ENCODE measurements around the gene SPDYE1.

Gene SPDYE1

DNA sequence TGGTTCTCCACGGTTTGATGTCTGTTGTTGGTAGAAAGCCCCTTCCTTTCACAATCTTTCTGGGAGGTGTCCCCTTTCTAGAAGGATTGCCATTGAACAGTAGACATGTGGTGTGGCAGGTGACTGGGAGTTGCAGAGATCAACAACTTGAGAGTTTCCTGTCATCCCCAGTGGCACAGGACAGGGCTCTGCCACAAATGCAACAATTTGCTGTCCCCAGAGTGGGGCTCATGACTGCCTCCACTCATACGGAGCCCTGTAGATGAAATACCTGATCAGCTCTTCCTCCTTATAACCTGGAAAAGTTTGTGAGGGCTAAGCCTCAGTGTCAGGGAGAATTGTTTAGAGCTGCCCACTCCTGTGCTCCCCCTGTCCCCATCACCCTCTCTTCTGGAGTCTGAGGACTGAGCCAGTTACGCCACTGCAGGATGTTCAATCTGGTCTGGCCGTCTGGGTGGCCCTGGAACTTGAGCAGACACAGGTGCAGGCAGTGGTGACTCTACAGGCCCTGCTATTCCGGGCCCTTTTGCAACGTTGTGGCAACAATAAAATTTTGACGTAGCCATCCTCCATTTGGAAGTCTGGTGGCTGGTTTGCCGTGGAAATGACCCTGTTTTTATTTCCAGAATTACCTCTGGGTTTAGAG is 53.3 kb downstream of the SPDYE1 start:
- ATAC-seq (ENCODE audit: insufficient read depth, low read depth) (no peak), DNase-seq (no peak)
- Histone ChIP-seq H3K27me3 (ENCODE audit: insufficient read depth, low read length, poor library complexity) (no peaks in the 10 kb centered on the region), H3K36me3 (ENCODE audit: insufficient read depth, low read length) (peaks cover 77% of the 10 kb centered on the region), H3K4me2 (ENCODE audit: insufficient read depth, low read length) (no peak overlapping the region), H2AFZ (ENCODE audit: low read depth, low read length) (no peak overlapping the region), H3K9me3 (ENCODE audit: insufficient read depth, low read length, severe bottlenecking) (no peaks in the 10 kb centered on the region), H3K27ac (ENCODE audit: low read length) (0 out of 2 replicates have a peak overlapping the region, but pooled peaks have one; percentile 26), H3K4me3 (ENCODE audit: low read depth in 1 of 2, low read length in 2 of 2) (no peak overlapping the region), H3K9ac (ENCODE audit: low read depth, low read length) (no peak overlapping the region), H4K20me1 (ENCODE audit: insufficient read depth, low read length) (peaks cover 68% of the 10 kb centered on the region), H3K79me2 (ENCODE audit: insufficient read depth, low read length) (peaks cover 78% of the 10 kb centered on the region), H3K4me1 (ENCODE audit: insufficient read depth, low read length) (peaks cover 17% of the 10 kb centered on the region)
- TF ChIP-seq EZH2 (IDR thresholded peaks at IDR 0.05; ENCODE audit: borderline replicate concordance, low read depth, low read length, severe bottlenecking): no peak
- TF ChIP-seq, protein P1, sequence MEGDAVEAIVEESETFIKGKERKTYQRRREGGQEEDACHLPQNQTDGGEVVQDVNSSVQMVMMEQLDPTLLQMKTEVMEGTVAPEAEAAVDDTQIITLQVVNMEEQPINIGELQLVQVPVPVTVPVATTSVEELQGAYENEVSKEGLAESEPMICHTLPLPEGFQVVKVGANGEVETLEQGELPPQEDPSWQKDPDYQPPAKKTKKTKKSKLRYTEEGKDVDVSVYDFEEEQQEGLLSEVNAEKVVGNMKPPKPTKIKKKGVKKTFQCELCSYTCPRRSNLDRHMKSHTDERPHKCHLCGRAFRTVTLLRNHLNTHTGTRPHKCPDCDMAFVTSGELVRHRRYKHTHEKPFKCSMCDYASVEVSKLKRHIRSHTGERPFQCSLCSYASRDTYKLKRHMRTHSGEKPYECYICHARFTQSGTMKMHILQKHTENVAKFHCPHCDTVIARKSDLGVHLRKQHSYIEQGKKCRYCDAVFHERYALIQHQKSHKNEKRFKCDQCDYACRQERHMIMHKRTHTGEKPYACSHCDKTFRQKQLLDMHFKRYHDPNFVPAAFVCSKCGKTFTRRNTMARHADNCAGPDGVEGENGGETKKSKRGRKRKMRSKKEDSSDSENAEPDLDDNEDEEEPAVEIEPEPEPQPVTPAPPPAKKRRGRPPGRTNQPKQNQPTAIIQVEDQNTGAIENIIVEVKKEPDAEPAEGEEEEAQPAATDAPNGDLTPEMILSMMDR (IDR thresholded peaks at IDR 0.05; ENCODE audit: borderline replicate concordance, extremely low read depth, low read length, poor library complexity, severe bottlenecking): no peak

DNA sequence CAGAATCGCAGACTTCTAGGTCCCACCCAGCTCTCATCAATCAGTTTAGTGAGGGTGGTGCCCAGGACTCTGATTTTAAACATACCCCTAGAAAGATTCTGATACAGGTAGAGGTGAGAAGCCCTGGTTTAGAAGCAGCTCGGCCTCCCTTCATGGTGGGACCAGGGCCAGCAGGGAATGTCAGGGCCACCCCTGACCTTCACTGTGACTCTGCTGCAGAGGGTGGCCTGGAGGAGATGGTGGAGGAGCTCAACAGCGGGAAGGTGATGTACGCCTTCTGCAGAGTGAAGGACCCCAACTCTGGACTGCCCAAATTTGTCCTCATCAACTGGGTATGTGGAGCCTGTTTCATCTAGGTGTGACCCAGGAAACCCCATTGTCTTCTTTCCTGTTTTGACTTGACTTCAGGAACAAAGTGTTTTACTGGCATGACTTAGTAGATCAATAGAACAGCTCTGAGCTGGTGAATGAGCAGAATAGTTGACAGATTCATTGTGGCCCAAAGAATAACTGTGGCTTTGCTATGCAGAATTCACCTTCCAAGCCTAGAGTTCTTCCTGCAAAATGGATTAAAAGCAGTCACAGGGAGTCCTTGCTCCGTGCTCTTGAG is 54.0 kb downstream of the SPDYE1 start:
- Histone ChIP-seq H3K9ac (ENCODE audit: low read depth, low read length) (no peak overlapping the region), H3K4me2 (ENCODE audit: insufficient read depth, low read length) (no peak overlapping the region), H3K27ac (ENCODE audit: low read length) (no peak overlapping the region), H3K4me1 (ENCODE audit: insufficient read depth, low read length) (peaks cover 10% of the 10 kb centered on the region), H3K79me2 (ENCODE audit: insufficient read depth, low read length) (peaks cover 77% of the 10 kb centered on the region), H3K36me3 (ENCODE audit: insufficient read depth, low read length) (peaks cover 77% of the 10 kb centered on the region), H3K27me3 (ENCODE audit: insufficient read depth, low read length, poor library complexity) (no peaks in the 10 kb centered on the region), H2AFZ (ENCODE audit: low read depth, low read length) (no peak overlapping the region), H3K9me3 (ENCODE audit: insufficient read depth, low read length, severe bottlenecking) (no peaks in the 10 kb centered on the region), H4K20me1 (ENCODE audit: insufficient read depth, low read length) (peaks cover 68% of the 10 kb centered on the region), H3K4me3 (ENCODE audit: low read depth in 1 of 2, low read length in 2 of 2) (no peak overlapping the region)
- TF ChIP-seq EZH2 (IDR thresholded peaks at IDR 0.05; ENCODE audit: borderline replicate concordance, low read depth, low read length, severe bottlenecking): no peak
- TF ChIP-seq, protein P1 (IDR thresholded peaks at IDR 0.05; ENCODE audit: borderline replicate concordance, extremely low read depth, low read length, poor library complexity, severe bottlenecking): no peak
- no peak for ATAC-seq (ENCODE audit: insufficient read depth, low read depth)
- DNase-seq: no peak

DNA sequence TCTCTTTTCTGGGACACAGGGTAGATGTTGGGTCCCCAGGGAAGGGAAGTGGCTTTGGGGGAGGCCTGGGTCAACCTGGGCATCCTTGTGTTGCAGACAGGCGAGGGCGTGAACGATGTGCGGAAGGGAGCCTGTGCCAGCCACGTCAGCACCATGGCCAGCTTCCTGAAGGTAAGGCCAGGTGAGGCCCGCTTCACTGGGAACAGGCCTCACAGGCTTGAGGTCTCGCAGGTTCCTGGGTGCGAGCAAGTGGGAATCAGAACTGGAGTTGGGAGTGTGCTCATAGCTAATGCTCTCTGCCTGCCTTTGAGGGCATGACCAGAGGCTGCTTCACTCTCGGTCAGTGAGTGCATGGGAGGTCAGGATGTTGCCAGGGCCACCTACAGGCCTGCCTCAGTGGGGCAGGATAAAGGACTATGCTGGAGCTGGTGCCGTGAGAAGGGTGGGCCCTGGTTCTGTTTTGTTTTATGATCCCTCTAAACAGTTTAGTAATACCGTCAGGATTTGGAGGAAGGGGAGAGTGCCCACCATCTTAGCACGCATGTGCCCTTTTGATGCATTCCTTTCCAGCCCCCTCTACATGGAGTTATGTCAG is 55.2 kb downstream of the SPDYE1 start:
- Histone ChIP-seq H3K79me2 (ENCODE audit: insufficient read depth, low read length) (peaks cover 67% of the 10 kb centered on the region), H4K20me1 (ENCODE audit: insufficient read depth, low read length) (peaks cover 70% of the 10 kb centered on the region), H3K27me3 (ENCODE audit: insufficient read depth, low read length, poor library complexity) (no peaks in the 10 kb centered on the region), H3K4me1 (ENCODE audit: insufficient read depth, low read length) (peaks cover 3% of the 10 kb centered on the region; the same call in 1 of the 2 replicates), H2AFZ (ENCODE audit: low read depth, low read length) (no peak overlapping the region), H3K27ac (ENCODE audit: low read length) (no peak overlapping the region), H3K9me3 (ENCODE audit: insufficient read depth, low read length, severe bottlenecking) (no peaks in the 10 kb centered on the region), H3K4me2 (ENCODE audit: insufficient read depth, low read length) (no peak overlapping the region), H3K36me3 (ENCODE audit: insufficient read depth, low read length) (peaks cover 81% of the 10 kb centered on the region), H3K9ac (ENCODE audit: low read depth, low read length) (no peak overlapping the region), H3K4me3 (ENCODE audit: low read depth in 1 of 2, low read length in 2 of 2) (no peak overlapping the region)
- ATAC-seq (ENCODE audit: insufficient read depth, low read depth): 0 out of 3 replicates have a peak, but pooled peaks have one; percentile 27
- no peak for TF ChIP-seq EZH2 (IDR thresholded peaks at IDR 0.05; ENCODE audit: borderline replicate concordance, low read depth, low read length, severe bottlenecking)
- TF ChIP-seq, protein P1 (IDR thresholded peaks at IDR 0.05; ENCODE audit: borderline replicate concordance, extremely low read depth, low read length, poor library complexity, severe bottlenecking): peak; percentile 5
- no peak for DNase-seq
